Amniotic epithelial cell (primary cell): Measurements from ENCODE around the gene PACS2.
"Not testable (repeated sequence)": the region's sequence is repeated elsewhere in the genome, so short reads cannot be mapped to it uniquely, and the experiment has no call there.

ENCODE experiments used
- DNase-seq: peaks from one replicate; pipeline ENCODE4 v3.0.0-alpha.2; 2010; ENCODE audit warnings: low read depth

Gene PACS2

DNA sequence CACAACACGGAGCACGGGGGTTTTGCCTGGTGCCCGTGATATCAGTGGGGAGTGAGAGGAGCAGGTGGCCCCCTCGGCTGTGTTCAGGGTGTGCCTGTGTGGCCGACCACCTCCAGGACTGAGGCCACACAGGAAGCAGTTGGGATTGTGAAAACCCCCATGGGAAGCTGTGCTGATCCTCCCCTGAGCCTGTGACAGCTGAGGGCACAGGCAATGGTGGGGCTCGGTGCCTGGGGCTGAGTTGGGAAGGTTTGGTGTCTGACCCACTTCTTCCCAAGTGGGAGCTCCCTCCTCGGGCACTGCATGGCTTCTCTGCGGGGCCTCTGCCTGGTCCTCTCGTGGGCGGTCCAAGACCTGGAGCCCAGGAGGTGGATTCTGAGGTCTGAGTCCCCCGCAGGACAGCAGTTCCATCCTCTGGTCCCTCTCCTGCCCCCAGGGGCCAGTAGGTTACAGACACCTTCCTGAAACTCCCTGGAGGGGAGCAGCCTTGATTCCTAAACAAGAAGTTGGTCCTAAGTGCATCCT is 17.9 kb downstream of the PACS2 start:
- no peak for DNase-seq

- no peak for DNase-seq
Observed at GRCh38 chr14:105333020-105333490, 18.5 kb downstream of the PACS2 start.

DNA sequence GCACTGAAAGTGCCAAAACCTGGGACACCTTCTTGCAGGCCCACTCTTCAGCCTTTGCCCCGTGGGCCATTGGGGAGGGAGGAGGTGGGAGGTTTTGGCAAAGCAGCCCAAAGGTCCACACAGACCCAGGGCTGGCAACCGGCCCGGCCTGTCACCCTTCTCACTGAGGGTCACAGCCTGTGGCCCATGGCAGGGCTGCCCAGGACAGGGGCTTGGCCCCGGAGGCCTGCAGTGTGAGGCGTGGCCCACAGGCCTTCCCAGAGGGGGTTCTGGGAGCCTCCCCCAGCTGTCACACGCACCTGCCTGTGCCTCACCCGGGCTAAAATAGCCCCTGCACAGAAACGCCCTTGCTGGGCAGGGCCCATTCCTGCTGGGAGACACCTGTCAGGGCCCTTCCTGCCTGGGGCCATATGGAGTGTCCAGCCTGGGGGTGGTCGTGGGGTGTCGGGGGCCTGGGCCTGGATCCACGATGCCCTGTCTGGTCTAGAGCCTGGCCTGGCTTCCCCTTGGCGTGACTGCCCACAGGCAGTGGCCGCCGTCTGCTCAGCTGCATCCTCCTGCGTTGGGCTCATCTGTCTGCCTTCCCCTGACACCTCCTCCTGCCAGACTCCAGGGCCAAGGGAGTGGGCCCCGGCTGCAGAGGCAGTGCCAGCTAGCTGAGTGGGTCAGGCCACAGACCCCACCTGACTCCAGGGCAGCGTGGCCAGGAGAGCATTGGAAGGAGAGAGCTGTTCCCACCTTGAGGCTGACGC is 19.2 kb downstream of the PACS2 start:
- no peak for DNase-seq

DNA sequence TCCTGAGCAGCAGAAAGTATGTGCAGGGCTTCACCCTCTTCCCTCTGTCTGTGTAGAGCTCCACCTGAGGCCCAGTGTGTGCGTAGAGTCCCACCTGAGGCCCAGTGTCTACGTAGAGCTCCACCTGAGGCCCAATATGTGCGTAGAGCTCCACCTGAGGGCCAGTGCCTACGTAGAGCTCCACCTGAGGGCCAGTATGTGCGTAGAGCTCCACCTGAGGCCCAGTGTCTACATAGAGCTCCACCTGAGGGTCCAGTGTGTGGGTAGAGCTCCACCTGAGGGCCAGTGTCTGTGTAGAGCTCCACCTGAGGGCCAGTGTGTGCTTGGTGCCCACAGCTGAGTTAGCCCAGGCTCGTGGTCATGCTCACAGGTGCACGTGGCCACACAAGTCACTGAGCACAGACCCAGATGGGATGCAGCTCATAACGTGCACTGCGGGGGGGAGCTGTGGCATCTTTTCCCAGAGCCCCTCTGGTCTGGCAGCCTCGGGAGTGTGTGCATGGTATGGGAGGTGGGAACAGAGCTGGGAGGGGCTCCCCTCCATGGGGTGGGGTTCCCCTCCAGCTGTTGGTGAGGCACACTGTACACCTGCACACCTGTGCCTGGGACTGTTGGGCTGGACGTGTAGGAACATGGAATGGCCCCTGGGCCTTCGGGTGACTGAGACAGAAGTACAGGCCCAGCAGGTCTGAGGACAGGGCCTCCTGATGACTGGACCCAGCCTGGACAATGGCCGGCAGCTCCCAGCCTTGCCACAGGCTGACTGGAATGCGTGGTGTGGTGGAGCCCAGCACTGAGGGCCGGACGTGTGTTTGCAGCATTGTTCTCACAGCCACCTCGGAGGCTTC is 20.1 kb downstream of the PACS2 start:
- no peak for DNase-seq

GRCh38 chr14:105335231-105335542 is 20.6 kb downstream of the PACS2 start:
- DNase-seq: not testable (repeated sequence)

- no peak for DNase-seq
Observed at GRCh38 chr14:105335735-105336476, 21.4 kb downstream of the PACS2 start.

- DNase-seq: no peak
Observed at GRCh38 chr14:105336477-105337287, 22.1 kb downstream of the PACS2 start.

GRCh38 chr14:105337433-105337832 is 22.9 kb downstream of the PACS2 start:
- DNase-seq: no peak

DNA sequence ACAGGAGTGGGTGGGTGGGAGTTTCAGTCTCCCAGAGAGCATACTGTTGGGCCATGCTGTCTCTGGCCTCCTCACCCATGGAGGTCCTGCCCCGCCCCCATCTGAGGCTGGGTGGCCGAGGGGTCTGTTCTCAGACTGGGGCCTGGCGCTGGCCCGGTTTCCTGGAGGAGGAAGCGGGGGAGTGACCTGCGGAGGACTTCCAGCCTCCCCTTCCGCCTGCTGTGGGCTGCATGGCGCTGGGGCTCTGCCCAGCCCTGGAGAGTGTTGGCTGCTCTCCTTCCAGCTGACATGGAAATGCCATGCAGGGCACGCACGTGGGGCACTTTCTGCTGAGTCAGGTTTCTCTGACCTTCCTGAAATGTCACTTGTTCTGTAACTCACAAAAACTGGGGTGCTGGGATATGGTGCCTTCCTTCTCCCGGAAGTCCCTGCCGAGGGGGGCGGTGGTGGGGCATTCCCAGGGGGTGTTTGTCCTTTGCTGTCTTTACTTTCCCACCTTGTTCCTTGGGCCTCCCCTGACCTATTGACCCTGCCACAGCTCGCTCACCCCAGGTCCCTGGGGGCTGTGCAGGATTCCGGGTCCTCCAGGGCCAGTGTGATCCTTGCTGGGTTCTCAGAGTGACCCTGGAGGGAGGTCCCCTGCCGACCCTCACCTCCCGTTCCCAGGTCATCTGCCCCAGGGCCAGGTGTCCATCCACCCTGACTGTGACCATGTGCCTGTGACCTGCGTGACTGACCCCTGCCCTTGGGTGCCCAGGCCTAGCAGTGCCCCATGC is 23.6 kb downstream of the PACS2 start:
- DNase-seq: peak; percentile 20

- no peak for DNase-seq
Observed at GRCh38 chr14:105340821-105341733, 26.5 kb downstream of the PACS2 start.

DNA sequence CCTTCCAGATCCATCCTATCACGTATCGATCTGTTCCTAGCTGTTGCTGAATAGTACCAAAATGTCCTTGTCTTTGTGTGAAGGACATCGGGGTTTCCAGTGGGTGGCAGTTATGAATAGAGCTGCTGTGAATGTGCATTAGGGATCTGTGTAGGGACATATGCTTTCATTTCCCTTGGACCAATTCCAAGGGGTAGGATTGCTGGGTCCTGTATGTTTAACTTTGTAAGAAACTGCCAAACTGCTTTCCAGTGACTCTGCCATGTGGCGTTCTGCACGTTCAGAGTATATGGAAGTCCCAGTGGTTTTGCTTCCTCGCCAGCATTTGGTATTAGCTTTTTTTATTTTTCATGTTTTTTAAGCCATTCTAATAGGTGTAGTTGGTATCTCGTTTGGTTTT is 28.6 kb downstream of the PACS2 start:
- DNase-seq: no peak

GRCh38 chr14:105346200-105346533 is 31.6 kb downstream of the PACS2 start:
- DNase-seq: no peak

GRCh38 chr14:105346876-105347586 is 32.5 kb downstream of the PACS2 start:
- no peak for DNase-seq

- no peak for DNase-seq
Observed at GRCh38 chr14:105347587-105347968, 33.0 kb downstream of the PACS2 start.

- DNase-seq: no peak
Observed at GRCh38 chr14:105348169-105348944, 33.8 kb downstream of the PACS2 start.

DNA sequence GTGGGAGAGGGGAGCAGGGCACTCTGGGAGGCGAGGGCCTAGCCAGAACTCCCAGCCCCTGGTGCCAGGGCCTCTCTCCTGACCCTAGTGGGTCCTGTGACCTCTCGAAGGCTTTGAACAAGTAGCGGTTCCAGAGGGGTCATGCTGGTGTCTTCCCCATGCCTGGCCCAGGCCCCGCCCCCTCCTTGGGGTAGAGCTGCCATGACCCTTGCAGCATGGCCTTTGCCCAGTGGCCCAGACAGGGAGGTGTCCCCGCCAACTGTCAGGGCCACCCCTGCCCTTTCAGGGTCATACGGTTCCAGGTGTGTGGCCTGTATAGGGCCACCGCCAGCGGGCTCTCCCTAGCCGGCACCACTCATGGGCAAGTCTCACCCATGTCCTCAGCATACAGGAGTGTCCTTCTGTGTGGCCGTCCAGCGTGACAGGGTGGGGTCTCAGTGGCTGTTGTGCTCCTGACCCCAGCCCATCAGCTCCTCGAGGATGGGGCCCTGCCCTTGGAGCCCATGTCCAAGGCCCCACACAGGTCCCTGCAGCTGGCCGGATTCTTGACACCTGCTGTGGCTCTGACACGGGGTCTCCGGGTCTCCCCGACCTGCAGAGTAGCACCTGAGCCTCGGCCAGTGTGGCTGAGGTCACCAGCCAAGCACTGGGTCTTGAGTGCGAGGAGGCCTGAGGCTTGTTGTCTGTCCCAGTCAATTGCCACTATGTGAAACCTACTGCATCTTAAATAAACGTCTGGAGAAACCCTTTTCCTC is 34.6 kb downstream of the PACS2 start:
- DNase-seq: no peak

- no peak for DNase-seq
Observed at GRCh38 chr14:105349992-105350391, 35.4 kb downstream of the PACS2 start.
